Measurements from ENCODE around the gene ABCC1. TPM values are rescaled to one million over a fixed set of nuclear protein-coding genes. Genes with fewer than 3 reads are reported as not detected.

The ABCC1 gene
- polyA plus RNA-seq, 1 of the 3 experiments (the other 2 are of a cell fraction) = 23.7 TPM

DNA sequence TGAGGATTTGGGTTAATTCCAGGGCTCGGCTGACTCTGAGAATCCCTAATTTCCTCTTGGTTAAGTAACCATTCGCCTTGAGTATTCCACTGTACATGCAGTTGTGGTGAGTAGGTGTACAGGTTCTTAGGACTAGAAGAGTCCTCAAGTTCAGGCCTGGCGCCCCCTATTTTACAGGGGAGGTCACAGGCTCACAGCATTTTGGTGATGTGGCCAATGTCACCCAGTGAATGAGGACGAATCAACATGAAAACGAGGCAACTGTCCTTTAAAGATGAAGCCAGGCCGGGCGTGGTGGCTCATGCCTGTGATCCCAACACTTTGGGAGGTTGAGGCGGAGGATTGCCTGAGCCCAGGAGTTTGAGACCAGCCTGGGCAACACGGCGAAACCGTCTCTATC, 218.5 kb downstream of the ABCC1 start:
- Histone ChIP-seq H3K9me3 (no peaks in the 10 kb centered on the region), H3K9me2 (no peaks in the 10 kb centered on the region), H3K27me3 (ENCODE audit: insufficient read depth) (no peaks in the 10 kb centered on the region), H3K9ac (no peak overlapping the region), H2AFZ (ENCODE audit: low read depth) (no peak overlapping the region), H3K4me2 (no peak overlapping the region), H3K27ac (ENCODE audit: low read depth in 2 of 2, low read length in 1 of 2) (no peak overlapping the region), H3K4me3 (ENCODE audit: low read depth in 2 of 2, low read length in 1 of 2) (no peak overlapping the region), H3K79me2 (ENCODE audit: insufficient read depth) (no peaks in the 10 kb centered on the region), H3K36me3 (replicated peaks in 1 of 2; ENCODE audit: control insufficient read depth in 1 of 2, insufficient read depth in 2 of 2, low read length in 1 of 2) (no peaks in the 10 kb centered on the region), H3F3A (replicated peaks; ENCODE audit: insufficient read depth) (no peaks in the 10 kb centered on the region), H3K4me1 (ENCODE audit: control insufficient read depth in 1 of 2, insufficient read depth in 2 of 2, low read depth in 1 of 2, low read length in 1 of 2) (no peaks in the 10 kb centered on the region), H4K20me1 (ENCODE audit: insufficient read depth) (no peaks in the 10 kb centered on the region)
- TF ChIP-seq RAD21 (IDR thresholded peaks at IDR 0.05; ENCODE audit: low read length) (no peak), SIN3A (IDR thresholded peaks at IDR 0.05; ENCODE audit: borderline replicate concordance, low read depth, low read length) (no peak), RXRA (IDR thresholded peaks at IDR 0.05; ENCODE audit: borderline replicate concordance, low read depth) (no peak), FOXM1 (IDR thresholded peaks at IDR 0.05; ENCODE audit: low read depth) (no peak), TCF12 (IDR thresholded peaks at IDR 0.05) (no peak), USF2 (IDR thresholded peaks at IDR 0.05; ENCODE audit: borderline replicate concordance, low read depth, low read length) (no peak), CTCF (IDR thresholded peaks at IDR 0.05) (no peak), MAX (IDR thresholded peaks at IDR 0.05; ENCODE audit: low read depth) (no peak), GABPA (IDR thresholded peaks at IDR 0.05; ENCODE audit: low read depth) (no peak), TEAD4 (IDR thresholded peaks at IDR 0.05; ENCODE audit: borderline replicate concordance, insufficient read depth) (no peak), POLR2AphosphoS5 (IDR thresholded peaks at IDR 0.05; ENCODE audit: low read depth, low read length) (no peak), USF1 (IDR thresholded peaks at IDR 0.05; ENCODE audit: borderline replicate concordance, low read depth) (no peak), ZBTB33 (IDR thresholded peaks at IDR 0.05; ENCODE audit: borderline replicate concordance, low read depth) (no peak), SMC3 (IDR thresholded peaks at IDR 0.05; ENCODE audit: low read depth, low read length) (no peak), GATA2 (CRISPR knock-in tag; IDR thresholded peaks at IDR 0.05) (no peak), MXI1 (IDR thresholded peaks at IDR 0.05; ENCODE audit: low read depth, low read length) (no peak), ELF1 (IDR thresholded peaks at IDR 0.05) (no peak), REST (IDR thresholded peaks at IDR 0.05; ENCODE audit: low read depth, low read length) (no peak)
- TF ChIP-seq, protein P1, sequence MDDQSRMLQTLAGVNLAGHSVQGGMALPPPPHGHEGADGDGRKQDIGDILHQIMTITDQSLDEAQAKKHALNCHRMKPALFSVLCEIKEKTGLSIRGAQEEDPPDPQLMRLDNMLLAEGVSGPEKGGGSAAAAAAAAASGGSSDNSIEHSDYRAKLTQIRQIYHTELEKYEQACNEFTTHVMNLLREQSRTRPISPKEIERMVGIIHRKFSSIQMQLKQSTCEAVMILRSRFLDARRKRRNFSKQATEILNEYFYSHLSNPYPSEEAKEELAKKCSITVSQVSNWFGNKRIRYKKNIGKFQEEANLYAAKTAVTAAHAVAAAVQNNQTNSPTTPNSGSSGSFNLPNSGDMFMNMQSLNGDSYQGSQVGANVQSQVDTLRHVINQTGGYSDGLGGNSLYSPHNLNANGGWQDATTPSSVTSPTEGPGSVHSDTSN (IDR thresholded peaks at IDR 0.05) = no peak
- POLR2A ChIA-PET = no interaction called here
- no peak for DNase-seq
- CTCF ChIA-PET = no interaction called here
- WGBS (ENCODE audit: low lambda C conversion rate) = 80% methylated on average over 11 of the region's 11 CpGs

Measured in SK-N-SH (cell line).